ENCODE measurements around the gene CHI3L2. TPM values are rescaled to one million over a fixed set of nuclear protein-coding genes. Genes with fewer than 3 reads are reported as not detected.

Gene CHI3L2
- polyA plus RNA-seq, 2 of the 4 experiments (the other 2 are of a cell fraction): 0.23 to 0.43 TPM

GRCh38 chr1:111220302-111220890, 7.1 kb upstream of the CHI3L2 start (continued):
- TF ChIP-seq HMGXB4 (CRISPR knock-in tag; IDR thresholded peaks at IDR 0.05; ENCODE audit: borderline replicate concordance) (no peak), NPAS2 (CRISPR knock-in tag; IDR thresholded peaks at IDR 0.05; ENCODE audit: borderline replicate concordance) (no peak)

- H3K4me1 ChIP-seq: no peaks in the 10 kb centered on the region
- no peaks in the 10 kb centered on the region for H3K9me3 ChIP-seq
- DNase-seq (ENCODE audit: low read depth in 1 of 2, low spot score in 1 of 2) (no peak), FAIRE-seq (no peak), ATAC-seq (no peak)
- 22% methylated on average over 2 of the region's 2 CpGs for WGBS (ENCODE audit: missing lambda C conversion rate)
- TF ChIP-seq RAD21 (conservative IDR thresholded peaks at IDR 0.05 in 1 of 2, IDR thresholded peaks at IDR 0.05 in 1 of 2): no peak
- TF ChIP-seq CHD4 (IDR thresholded peaks at IDR 0.05; ENCODE audit: borderline replicate concordance): no peak
- no peak for TF ChIP-seq NFE2L2 (conservative IDR thresholded peaks at IDR 0.05; ENCODE audit: low read length)
- no peak overlapping the region for H3K27ac ChIP-seq
- H3K4me2 ChIP-seq: no peak overlapping the region
- ChIA-PET CTCF (interaction anchor here (0.7 to 13.8 kb wide), 3 partner anchors 22 to 220 kb away, joined by 3 to 174 read pairs (median 5); no protein-coding TSS in a partner anchor), POLR2A (no interaction called here)
- no peak overlapping the region for H3K4me3 ChIP-seq
These were observed 6.3 kb upstream of the CHI3L2 start for GRCh38 chr1:111221276-111221632.

- Histone ChIP-seq H3K27ac (no peak overlapping the region), H3K4me2 (no peak overlapping the region), H3K4me3 (no peak overlapping the region), H3K9me3 (no peaks in the 10 kb centered on the region), H3K4me1 (no peaks in the 10 kb centered on the region)
- 46% methylated on average over 5 of the region's 5 CpGs for WGBS (ENCODE audit: missing lambda C conversion rate)
- no peak for DNase-seq (ENCODE audit: low read depth in 1 of 2, low spot score in 1 of 2)
- TF ChIP-seq HES2 (IDR thresholded peaks at IDR 0.05) (no peak), KDM5A (IDR thresholded peaks at IDR 0.05) (no peak), POLR2A (IDR thresholded peaks at IDR 0.05; ENCODE audit: low read length) (no peak), KDM1A (IDR thresholded peaks at IDR 0.05; ENCODE audit: low read depth) (no peak), RCOR1 (IDR thresholded peaks at IDR 0.05; ENCODE audit: low read depth, low read length) (no peak), FOSL2 (IDR thresholded peaks at IDR 0.05) (no peak), FOSL2 (CRISPR knock-in tag; IDR thresholded peaks at IDR 0.05) (no peak), BHLHE40 (IDR thresholded peaks at IDR 0.05; ENCODE audit: low read depth, low read length) (no peak), PBX3 (IDR thresholded peaks at IDR 0.05) (no peak), JUNB (IDR thresholded peaks at IDR 0.05) (no peak), EHMT2 (IDR thresholded peaks at IDR 0.05; ENCODE audit: low read depth) (no peak), CBX8 (IDR thresholded peaks at IDR 0.05) (no peak), NPAS2 (CRISPR knock-in tag; IDR thresholded peaks at IDR 0.05; ENCODE audit: borderline replicate concordance) (no peak), HEYL (CRISPR knock-in tag; IDR thresholded peaks at IDR 0.05) (no peak), SREBF2 (IDR thresholded peaks at IDR 0.05) (no peak), CHD2 (IDR thresholded peaks at IDR 0.05; ENCODE audit: low read length, partially characterized antibody) (no peak), NR3C1 (IDR thresholded peaks at IDR 0.05) (no peak), FOSB (CRISPR knock-in tag; IDR thresholded peaks at IDR 0.05) (no peak), RNF2 (IDR thresholded peaks at IDR 0.05; ENCODE audit: borderline replicate concordance, low read depth) (no peak)
- no peak for FAIRE-seq
- CTCF ChIA-PET: interaction anchor here (0.7 to 13.8 kb wide), 5 partner anchors 23 to 219 kb away, joined by 3 to 174 read pairs (median 5); no protein-coding TSS in a partner anchor
- ATAC-seq: no peak
- POLR2A ChIA-PET: no interaction called here
These were observed 5.8 kb upstream of the CHI3L2 start for GRCh38 chr1:111221633-111222291.

All from A549 (cell line).